ENCODE data around the gene RFXAP. TPM values are rescaled to one million over a fixed set of nuclear protein-coding genes. Genes with fewer than 3 reads are reported as not detected.

Gene RFXAP
- total RNA-seq, 1 experiment from 2014 or later: 4.4 TPM

GRCh38 chr13:36839281-36839680, 20.3 kb downstream of the RFXAP start:
- no peaks in the 10 kb centered on the region for H3K27me3 ChIP-seq (ENCODE audit: insufficient read depth, low read length)
- no peaks in the 10 kb centered on the region for H3K36me3 ChIP-seq (ENCODE audit: control insufficient read depth in 1 of 2, insufficient read depth in 2 of 2, low read length in 2 of 2)
- intact Hi-C loops (cut with micrococcal nuclease): no loop called here
- H3K4me1 ChIP-seq (ENCODE audit: control insufficient read depth in 1 of 2, insufficient read depth in 2 of 2, low read length in 2 of 2): no peaks in the 10 kb centered on the region
- CTCF ChIA-PET: no interaction called here
- H3K79me2 ChIP-seq (ENCODE audit: insufficient read depth, low read length): no peaks in the 10 kb centered on the region
- no peak overlapping the region for H3K27ac ChIP-seq (ENCODE audit: low read depth, low read length)
- H3K4me3 ChIP-seq (replicated peaks in 1 of 2; ENCODE audit: low read depth in 1 of 2, low read length in 2 of 2): no peak overlapping the region
- no peak overlapping the region for H3K4me2 ChIP-seq (ENCODE audit: low read length)
- ATAC-seq (no peak), DNase-seq (ENCODE audit: low read depth, low spot score) (no peak)
- RAD21 ChIA-PET (ENCODE audit: low non-redundant PET in 1 of 2, low total read pairs in 2 of 2, uncharacterized antibody in 2 of 2, unreplicated experiment in 2 of 2): no interaction called here
- H3K9me3 ChIP-seq (ENCODE audit: control insufficient read depth in 1 of 2, insufficient read depth in 1 of 2, low read depth in 1 of 2, low read length in 2 of 2): no peaks in the 10 kb centered on the region
- H3K9me2 ChIP-seq (ENCODE audit: insufficient read depth): no peaks in the 10 kb centered on the region
- TF ChIP-seq ATF3 (IDR thresholded peaks at IDR 0.05): no peak
- TF ChIP-seq ZBTB33 (IDR thresholded peaks at IDR 0.05; ENCODE audit: extremely low read depth, insufficient replicate concordance, low read length): no peak
- no peak for TF ChIP-seq ZFX (IDR thresholded peaks at IDR 0.05)
- TF ChIP-seq ELF1 (IDR thresholded peaks at IDR 0.05; ENCODE audit: borderline replicate concordance, low read depth): no peak
- TF ChIP-seq CEBPB (IDR thresholded peaks at IDR 0.05; ENCODE audit: low read depth): no peak
- TF ChIP-seq YY1 (IDR thresholded peaks at IDR 0.05; ENCODE audit: extremely low read depth, insufficient replicate concordance, low read depth, low read length): no peak
- TF ChIP-seq EZH2phosphoT487 (IDR thresholded peaks at IDR 0.05; ENCODE audit: borderline replicate concordance): no peak
- TF ChIP-seq MAX (IDR thresholded peaks at IDR 0.05): no peak
- no peak for TF ChIP-seq CBX3 (IDR thresholded peaks at IDR 0.05; ENCODE audit: low read depth)
- TF ChIP-seq TCF7L2 (IDR thresholded peaks at IDR 0.05; ENCODE audit: borderline replicate concordance, extremely low read depth, insufficient read depth, insufficient read length): no peak
- no peak for TF ChIP-seq RAD21 (IDR thresholded peaks at IDR 0.05; ENCODE audit: low read depth)
- no peak for TF ChIP-seq ZNF274 (IDR thresholded peaks at IDR 0.05; ENCODE audit: low read depth, low read length)
- TF ChIP-seq, protein P1, sequence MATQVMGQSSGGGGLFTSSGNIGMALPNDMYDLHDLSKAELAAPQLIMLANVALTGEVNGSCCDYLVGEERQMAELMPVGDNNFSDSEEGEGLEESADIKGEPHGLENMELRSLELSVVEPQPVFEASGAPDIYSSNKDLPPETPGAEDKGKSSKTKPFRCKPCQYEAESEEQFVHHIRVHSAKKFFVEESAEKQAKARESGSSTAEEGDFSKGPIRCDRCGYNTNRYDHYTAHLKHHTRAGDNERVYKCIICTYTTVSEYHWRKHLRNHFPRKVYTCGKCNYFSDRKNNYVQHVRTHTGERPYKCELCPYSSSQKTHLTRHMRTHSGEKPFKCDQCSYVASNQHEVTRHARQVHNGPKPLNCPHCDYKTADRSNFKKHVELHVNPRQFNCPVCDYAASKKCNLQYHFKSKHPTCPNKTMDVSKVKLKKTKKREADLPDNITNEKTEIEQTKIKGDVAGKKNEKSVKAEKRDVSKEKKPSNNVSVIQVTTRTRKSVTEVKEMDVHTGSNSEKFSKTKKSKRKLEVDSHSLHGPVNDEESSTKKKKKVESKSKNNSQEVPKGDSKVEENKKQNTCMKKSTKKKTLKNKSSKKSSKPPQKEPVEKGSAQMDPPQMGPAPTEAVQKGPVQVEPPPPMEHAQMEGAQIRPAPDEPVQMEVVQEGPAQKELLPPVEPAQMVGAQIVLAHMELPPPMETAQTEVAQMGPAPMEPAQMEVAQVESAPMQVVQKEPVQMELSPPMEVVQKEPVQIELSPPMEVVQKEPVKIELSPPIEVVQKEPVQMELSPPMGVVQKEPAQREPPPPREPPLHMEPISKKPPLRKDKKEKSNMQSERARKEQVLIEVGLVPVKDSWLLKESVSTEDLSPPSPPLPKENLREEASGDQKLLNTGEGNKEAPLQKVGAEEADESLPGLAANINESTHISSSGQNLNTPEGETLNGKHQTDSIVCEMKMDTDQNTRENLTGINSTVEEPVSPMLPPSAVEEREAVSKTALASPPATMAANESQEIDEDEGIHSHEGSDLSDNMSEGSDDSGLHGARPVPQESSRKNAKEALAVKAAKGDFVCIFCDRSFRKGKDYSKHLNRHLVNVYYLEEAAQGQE (IDR thresholded peaks at IDR 0.05; ENCODE audit: low read depth): no peak
- TF ChIP-seq JUND (IDR thresholded peaks at IDR 0.05): no peak
- TF ChIP-seq SRF (IDR thresholded peaks at IDR 0.05; ENCODE audit: low read depth): no peak
- TF ChIP-seq EGR1 (IDR thresholded peaks at IDR 0.05; ENCODE audit: low read depth): no peak
- TF ChIP-seq SIN3A (IDR thresholded peaks at IDR 0.05; ENCODE audit: low read depth): no peak
- TF ChIP-seq, protein P2, sequence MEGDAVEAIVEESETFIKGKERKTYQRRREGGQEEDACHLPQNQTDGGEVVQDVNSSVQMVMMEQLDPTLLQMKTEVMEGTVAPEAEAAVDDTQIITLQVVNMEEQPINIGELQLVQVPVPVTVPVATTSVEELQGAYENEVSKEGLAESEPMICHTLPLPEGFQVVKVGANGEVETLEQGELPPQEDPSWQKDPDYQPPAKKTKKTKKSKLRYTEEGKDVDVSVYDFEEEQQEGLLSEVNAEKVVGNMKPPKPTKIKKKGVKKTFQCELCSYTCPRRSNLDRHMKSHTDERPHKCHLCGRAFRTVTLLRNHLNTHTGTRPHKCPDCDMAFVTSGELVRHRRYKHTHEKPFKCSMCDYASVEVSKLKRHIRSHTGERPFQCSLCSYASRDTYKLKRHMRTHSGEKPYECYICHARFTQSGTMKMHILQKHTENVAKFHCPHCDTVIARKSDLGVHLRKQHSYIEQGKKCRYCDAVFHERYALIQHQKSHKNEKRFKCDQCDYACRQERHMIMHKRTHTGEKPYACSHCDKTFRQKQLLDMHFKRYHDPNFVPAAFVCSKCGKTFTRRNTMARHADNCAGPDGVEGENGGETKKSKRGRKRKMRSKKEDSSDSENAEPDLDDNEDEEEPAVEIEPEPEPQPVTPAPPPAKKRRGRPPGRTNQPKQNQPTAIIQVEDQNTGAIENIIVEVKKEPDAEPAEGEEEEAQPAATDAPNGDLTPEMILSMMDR (IDR thresholded peaks at IDR 0.05 in 2 of 3, conservative IDR thresholded peaks at IDR 0.05 in 1 of 3; ENCODE audit: borderline replicate concordance in 1 of 3, insufficient read depth in 1 of 3, low read depth in 2 of 3, low read length in 2 of 3): no peak
- H3K9ac ChIP-seq (ENCODE audit: low read length): no peak overlapping the region
- no peak overlapping the region for H2AFZ ChIP-seq (ENCODE audit: low read depth, low read length, poor library complexity, severe bottlenecking)
- H4K20me1 ChIP-seq (ENCODE audit: insufficient read depth): no peaks in the 10 kb centered on the region
- no TSS peak for BruUV-seq (replicated peaks)
- POLR2A ChIA-PET: no interaction called here

All from HCT116 (cell line).